ENCODE data around the gene HOXC12. TPM values are rescaled to one million over a fixed set of nuclear protein-coding genes. Genes with fewer than 3 reads are reported as not detected.
A peak's percentile ranks its signal among the peaks of the same experiment; 100 is the strongest.

Gene HOXC12
- total RNA-seq, 1 donor from 2014 or later, result not detected

GRCh38 chr12:53971686-53972085 lies 17.0 kb downstream of the HOXC12 start:
- no peak for DNase-seq (ENCODE audit: low read depth, low spot score)
- H3K4me3 Mint-ChIP-seq, result no peak overlapping the region
- TF ChIP-seq, protein P1, sequence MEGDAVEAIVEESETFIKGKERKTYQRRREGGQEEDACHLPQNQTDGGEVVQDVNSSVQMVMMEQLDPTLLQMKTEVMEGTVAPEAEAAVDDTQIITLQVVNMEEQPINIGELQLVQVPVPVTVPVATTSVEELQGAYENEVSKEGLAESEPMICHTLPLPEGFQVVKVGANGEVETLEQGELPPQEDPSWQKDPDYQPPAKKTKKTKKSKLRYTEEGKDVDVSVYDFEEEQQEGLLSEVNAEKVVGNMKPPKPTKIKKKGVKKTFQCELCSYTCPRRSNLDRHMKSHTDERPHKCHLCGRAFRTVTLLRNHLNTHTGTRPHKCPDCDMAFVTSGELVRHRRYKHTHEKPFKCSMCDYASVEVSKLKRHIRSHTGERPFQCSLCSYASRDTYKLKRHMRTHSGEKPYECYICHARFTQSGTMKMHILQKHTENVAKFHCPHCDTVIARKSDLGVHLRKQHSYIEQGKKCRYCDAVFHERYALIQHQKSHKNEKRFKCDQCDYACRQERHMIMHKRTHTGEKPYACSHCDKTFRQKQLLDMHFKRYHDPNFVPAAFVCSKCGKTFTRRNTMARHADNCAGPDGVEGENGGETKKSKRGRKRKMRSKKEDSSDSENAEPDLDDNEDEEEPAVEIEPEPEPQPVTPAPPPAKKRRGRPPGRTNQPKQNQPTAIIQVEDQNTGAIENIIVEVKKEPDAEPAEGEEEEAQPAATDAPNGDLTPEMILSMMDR (conservative IDR thresholded peaks at IDR 0.05), result no peak
- H3K36me3 Mint-ChIP-seq (ENCODE audit: low read depth), result peaks cover 7% of the 10 kb centered on the region
- H3K4me1 Mint-ChIP-seq, result no peaks in the 10 kb centered on the region
- no peak overlapping the region for H3K27ac Mint-ChIP-seq (ENCODE audit: unreplicated experiment)
- H3K9me3 Mint-ChIP-seq, result no peaks in the 10 kb centered on the region
- peaks cover 98% of the 10 kb centered on the region for H3K27me3 Mint-ChIP-seq (ENCODE audit: low read depth)

GRCh38 chr12:53972152-53972702 lies 17.5 kb downstream of the HOXC12 start:
- no peaks in the 10 kb centered on the region for H3K9me3 Mint-ChIP-seq
- H3K4me3 Mint-ChIP-seq, result no peak overlapping the region
- no peak for DNase-seq (ENCODE audit: low read depth, low spot score)
- TF ChIP-seq, protein P1 (conservative IDR thresholded peaks at IDR 0.05), result no peak
- no peaks in the 10 kb centered on the region for H3K4me1 Mint-ChIP-seq
- H3K27me3 Mint-ChIP-seq (ENCODE audit: low read depth), result peaks cover 98% of the 10 kb centered on the region
- H3K36me3 Mint-ChIP-seq (ENCODE audit: low read depth), result peaks cover 7% of the 10 kb centered on the region
- no peak overlapping the region for H3K27ac Mint-ChIP-seq (ENCODE audit: unreplicated experiment)

- Mint-ChIP-seq H3K27ac (ENCODE audit: unreplicated experiment) (no peak within 1 kb of the TSS), H3K4me3 (peak within 1 kb of the TSS; percentile 34), H3K4me1 (no peaks in the 10 kb centered on the region)
Measured at GRCh38 chr12:53972722-53973235, 18.1 kb downstream of the HOXC12 start, which contains the start of gene HOXC11. Gene HOXC11, plus strand, starts transcription at chr12:53973126. Its CDS starts 116 bp downstream, at chr12:53973242.

DNA sequence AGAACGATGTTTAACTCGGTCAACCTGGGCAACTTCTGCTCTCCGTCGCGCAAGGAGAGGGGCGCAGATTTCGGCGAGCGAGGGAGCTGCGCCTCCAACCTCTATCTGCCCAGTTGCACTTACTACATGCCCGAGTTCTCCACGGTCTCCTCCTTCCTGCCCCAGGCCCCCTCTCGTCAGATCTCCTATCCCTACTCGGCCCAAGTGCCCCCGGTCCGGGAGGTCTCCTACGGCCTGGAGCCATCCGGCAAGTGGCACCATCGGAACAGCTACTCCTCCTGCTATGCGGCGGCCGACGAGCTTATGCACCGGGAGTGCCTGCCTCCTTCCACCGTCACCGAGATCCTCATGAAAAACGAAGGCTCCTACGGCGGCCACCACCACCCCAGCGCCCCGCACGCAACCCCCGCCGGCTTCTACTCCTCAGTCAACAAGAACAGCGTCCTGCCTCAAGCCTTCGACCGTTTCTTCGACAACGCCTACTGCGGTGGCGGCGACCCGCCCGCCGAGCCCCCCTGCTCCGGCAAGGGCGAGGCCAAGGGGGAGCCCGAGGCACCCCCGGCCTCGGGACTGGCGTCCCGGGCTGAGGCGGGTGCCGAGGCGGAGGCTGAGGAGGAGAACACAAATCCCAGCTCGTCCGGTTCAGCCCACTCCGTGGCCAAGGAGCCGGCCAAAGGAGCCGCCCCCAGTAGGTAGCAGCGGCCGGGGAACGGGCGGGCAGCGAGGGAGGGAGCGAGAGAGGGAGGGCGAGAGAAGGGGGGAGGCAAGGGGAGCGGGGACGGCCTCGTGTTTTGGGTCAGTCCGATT lies 18.7 kb downstream of the HOXC12 start:
- TF ChIP-seq, protein P1 (conservative IDR thresholded peaks at IDR 0.05), result no peak
- H3K4me1 Mint-ChIP-seq, result no peaks in the 10 kb centered on the region
- H3K4me3 Mint-ChIP-seq, result peak overlapping the region; percentile 34
- no peaks in the 10 kb centered on the region for H3K9me3 Mint-ChIP-seq
- DNase-seq (ENCODE audit: low read depth, low spot score), result no peak
- peaks cover 7% of the 10 kb centered on the region for H3K36me3 Mint-ChIP-seq (ENCODE audit: low read depth)
- H3K27ac Mint-ChIP-seq (ENCODE audit: unreplicated experiment), result no peak overlapping the region
- H3K27me3 Mint-ChIP-seq (ENCODE audit: low read depth), result peaks cover 98% of the 10 kb centered on the region

More at GRCh38 chr12:53972722-53973235, 18.1 kb downstream of the HOXC12 start, which contains the start of gene HOXC11:
- DNase-seq (ENCODE audit: low read depth, low spot score), result no peak
- TF ChIP-seq, protein P1 (conservative IDR thresholded peaks at IDR 0.05), result no peak
- H3K27me3 Mint-ChIP-seq (ENCODE audit: low read depth), result peaks cover 98% of the 10 kb centered on the region
- no peaks in the 10 kb centered on the region for H3K9me3 Mint-ChIP-seq
- H3K36me3 Mint-ChIP-seq (ENCODE audit: low read depth), result peaks cover 7% of the 10 kb centered on the region

- TF ChIP-seq, protein P1 (conservative IDR thresholded peaks at IDR 0.05), result no peak
- no peak for DNase-seq (ENCODE audit: low read depth, low spot score)
- no peak within 1 kb of the TSS for H3K27ac Mint-ChIP-seq (ENCODE audit: unreplicated experiment)
- H3K4me1 Mint-ChIP-seq, result no peaks in the 10 kb centered on the region
- H3K4me3 Mint-ChIP-seq, result no peak within 1 kb of the TSS
- peaks cover 7% of the 10 kb centered on the region for H3K36me3 Mint-ChIP-seq (ENCODE audit: low read depth)
- no peaks in the 10 kb centered on the region for H3K9me3 Mint-ChIP-seq
- peaks cover 98% of the 10 kb centered on the region for H3K27me3 Mint-ChIP-seq (ENCODE audit: low read depth)
Measured at GRCh38 chr12:53974084-53975063, 19.7 kb downstream of the HOXC12 start, which contains the start of gene HOTAIR. Gene HOTAIR, minus strand, starts transcription at chr12:53974954.
